HG02588 (cell line): Measurements from ENCODE around the gene TYK2.

Experiments
- ATAC-seq: cut with Tn5 transposase; IDR thresholded peaks from one replicate; pipeline ENCODE4 v1.9.1; 2021; ENCODE audit warnings: mild to moderate bottlenecking, moderate library complexity; ENCODE audit not compliant: unreplicated experiment

Gene TYK2

GRCh38 chr19:10316229-10317044 is 63.9 kb downstream of the TYK2 start:
- no peak for ATAC-seq

GRCh38 chr19:10315335-10316214 is 64.8 kb downstream of the TYK2 start, which contains the start of gene FDX2:
FDX2 (minus strand) TSS chr19:10316015; CDS start chr19:10315996, 19 bp downstream.
- ATAC-seq: peak; percentile 61

GRCh38 chr19:10309423-10309822 is 70.9 kb downstream of the TYK2 start, which contains the start of gene ZGLP1:
ZGLP1 (minus strand) TSS chr19:10309815.
- ATAC-seq: no peak

GRCh38 chr19:10306327-10306726 is 74.0 kb downstream of the TYK2 start:
- no peak for ATAC-seq

GRCh38 chr19:10305139-10305806 is 75.1 kb downstream of the TYK2 start:
- ATAC-seq: no peak
